Mesodermal cell (in vitro differentiated cells): ENCODE results near the gene SPHK2.
A peak's percentile ranks its signal among the peaks of the same experiment; 100 is the strongest.

ENCODE experiments used
- H3K27ac ChIP-seq: 2 replicates; pipeline ENCODE4 v1.7.0; 2013; ENCODE audit warnings: mild to moderate bottlenecking, low read depth, low read length, moderate library complexity; ENCODE audit not compliant: severe bottlenecking
- H3K36me3 ChIP-seq: 2 replicates; pipeline ENCODE4 v1.7.1; 2013; ENCODE audit warnings: mild to moderate bottlenecking, low read length, moderate library complexity; ENCODE audit not compliant: control insufficient read depth, insufficient read depth
- H3K4me1 ChIP-seq: one replicate; pipeline ENCODE4 v1.7.1; 2013; ENCODE audit warnings: mild to moderate bottlenecking, low read length; ENCODE audit not compliant: insufficient read depth, control insufficient read depth, poor library complexity, severe bottlenecking
- H3K4me3 ChIP-seq: 2 replicates; pipeline ENCODE4 v1.7.0; 2013; ENCODE audit warnings: low read length, control low read depth, mild to moderate bottlenecking; ENCODE audit not compliant: insufficient read depth, poor library complexity, severe bottlenecking; ENCODE audit errors: extremely low read depth
- H3K9me3 ChIP-seq: 2 replicates; pipeline ENCODE4 v1.7.1; 2013; ENCODE audit warnings: mild to moderate bottlenecking, low read length, moderate library complexity; ENCODE audit not compliant: control insufficient read depth
- WGBS, 2 experiments: methylation state at CpG; one replicate each; pipeline ENCODE4 v1.1.5; 2013; ENCODE audit warnings: missing lambda C conversion rate in 2 of 2; ENCODE audit not compliant: insufficient coverage in 2 of 2; 5-methylcytosine and 5-hydroxymethylcytosine counted together

Gene SPHK2

GRCh38 chr19:48615231-48616040 is 3.9 kb upstream of the SPHK2 start:
- 87 to 96% methylated on average over 7 to 16 of the region's 19 CpGs for WGBS, 2 experiments
- Histone ChIP-seq H3K27ac (peak overlapping the region; percentile 43), H3K36me3 (peaks cover 44% of the 10 kb centered on the region), H3K4me3 (no peak overlapping the region), H3K4me1 (peaks cover 31% of the 10 kb centered on the region), H3K9me3 (no peaks in the 10 kb centered on the region)

- H3K4me3 ChIP-seq, result no peak overlapping the region
- H3K9me3 ChIP-seq, result no peaks in the 10 kb centered on the region
- peaks cover 31% of the 10 kb centered on the region for H3K4me1 ChIP-seq
- H3K27ac ChIP-seq, result peak overlapping the region; percentile 16
- H3K36me3 ChIP-seq, result peaks cover 44% of the 10 kb centered on the region
- 96% methylated on average over 10 to 15 of the region's 16 CpGs for WGBS, 2 experiments
Observed at GRCh38 chr19:48616041-48616436, 3.3 kb upstream of the SPHK2 start.

GRCh38 chr19:48616491-48617056 is 2.7 kb upstream of the SPHK2 start:
- H3K4me1 ChIP-seq, result peaks cover 31% of the 10 kb centered on the region
- peak overlapping the region; percentile 100 for H3K4me3 ChIP-seq
- no peak overlapping the region for H3K27ac ChIP-seq
- 92 to 97% methylated on average over 6 to 10 of the region's 12 CpGs for WGBS, 2 experiments
- H3K9me3 ChIP-seq, result no peaks in the 10 kb centered on the region
- H3K36me3 ChIP-seq, result peaks cover 44% of the 10 kb centered on the region

GRCh38 chr19:48617146-48617937 is 2.0 kb upstream of the SPHK2 start:
- Histone ChIP-seq H3K27ac (peak overlapping the region; percentile 49), H3K9me3 (no peaks in the 10 kb centered on the region), H3K36me3 (peaks cover 44% of the 10 kb centered on the region), H3K4me3 (peak overlapping the region; percentile 100), H3K4me1 (peaks cover 31% of the 10 kb centered on the region)
- WGBS, 2 experiments, result 90 to 92% methylated on average over 12 to 14 of the region's 18 CpGs

GRCh38 chr19:48618278-48618915 is 909 bp upstream of the SPHK2 start:
- peaks cover 44% of the 10 kb centered on the region for H3K36me3 ChIP-seq
- no peaks in the 10 kb centered on the region for H3K9me3 ChIP-seq
- peak overlapping the region; percentile 94 for H3K27ac ChIP-seq
- 2 to 3% methylated on average over 16 to 18 of the region's 18 CpGs for WGBS, 2 experiments
- H3K4me1 ChIP-seq, result peaks cover 31% of the 10 kb centered on the region
- peak overlapping the region; percentile 100 for H3K4me3 ChIP-seq

- Histone ChIP-seq H3K36me3 (peaks cover 37% of the 10 kb centered on the region), H3K4me1 (peaks cover 28% of the 10 kb centered on the region), H3K27ac (peak overlapping the region; percentile 94), H3K9me3 (no peaks in the 10 kb centered on the region), H3K4me3 (peak overlapping the region; percentile 100)
- 44 to 50% methylated on average over 2 to 4 of the region's 6 CpGs for WGBS, 2 experiments
Observed at GRCh38 chr19:48619692-48620585, 633 bp downstream of the SPHK2 start.

GRCh38 chr19:48623556-48624066 is 4.3 kb downstream of the SPHK2 start:
- WGBS, 2 experiments, result 35 to 37% methylated on average over 8 of the region's 8 CpGs
- Histone ChIP-seq H3K36me3 (peaks cover 6% of the 10 kb centered on the region), H3K9me3 (no peaks in the 10 kb centered on the region), H3K4me1 (no peaks in the 10 kb centered on the region), H3K27ac (peak overlapping the region; percentile 96), H3K4me3 (peak overlapping the region; percentile 58)

- Histone ChIP-seq H3K36me3 (peaks cover 5% of the 10 kb centered on the region), H3K4me3 (peak overlapping the region; percentile 58), H3K27ac (peak overlapping the region; percentile 96), H3K4me1 (no peaks in the 10 kb centered on the region), H3K9me3 (no peaks in the 10 kb centered on the region)
- 0 to 1% methylated on average over 16 to 34 of the region's 40 CpGs for WGBS, 2 experiments
Observed at GRCh38 chr19:48624067-48624594, 4.8 kb downstream of the SPHK2 start.

GRCh38 chr19:48624791-48625723 is 5.8 kb downstream of the SPHK2 start:
- peaks cover 5% of the 10 kb centered on the region for H3K36me3 ChIP-seq
- H3K27ac ChIP-seq, result peak overlapping the region; percentile 41
- 56 to 62% methylated on average over 17 to 20 of the region's 24 CpGs for WGBS, 2 experiments
- H3K4me3 ChIP-seq, result peak overlapping the region; percentile 58
- H3K9me3 ChIP-seq, result no peaks in the 10 kb centered on the region
- peaks cover 4% of the 10 kb centered on the region for H3K4me1 ChIP-seq
